Measurements from ENCODE around the gene FAM234A.

The FAM234A gene

DNA sequence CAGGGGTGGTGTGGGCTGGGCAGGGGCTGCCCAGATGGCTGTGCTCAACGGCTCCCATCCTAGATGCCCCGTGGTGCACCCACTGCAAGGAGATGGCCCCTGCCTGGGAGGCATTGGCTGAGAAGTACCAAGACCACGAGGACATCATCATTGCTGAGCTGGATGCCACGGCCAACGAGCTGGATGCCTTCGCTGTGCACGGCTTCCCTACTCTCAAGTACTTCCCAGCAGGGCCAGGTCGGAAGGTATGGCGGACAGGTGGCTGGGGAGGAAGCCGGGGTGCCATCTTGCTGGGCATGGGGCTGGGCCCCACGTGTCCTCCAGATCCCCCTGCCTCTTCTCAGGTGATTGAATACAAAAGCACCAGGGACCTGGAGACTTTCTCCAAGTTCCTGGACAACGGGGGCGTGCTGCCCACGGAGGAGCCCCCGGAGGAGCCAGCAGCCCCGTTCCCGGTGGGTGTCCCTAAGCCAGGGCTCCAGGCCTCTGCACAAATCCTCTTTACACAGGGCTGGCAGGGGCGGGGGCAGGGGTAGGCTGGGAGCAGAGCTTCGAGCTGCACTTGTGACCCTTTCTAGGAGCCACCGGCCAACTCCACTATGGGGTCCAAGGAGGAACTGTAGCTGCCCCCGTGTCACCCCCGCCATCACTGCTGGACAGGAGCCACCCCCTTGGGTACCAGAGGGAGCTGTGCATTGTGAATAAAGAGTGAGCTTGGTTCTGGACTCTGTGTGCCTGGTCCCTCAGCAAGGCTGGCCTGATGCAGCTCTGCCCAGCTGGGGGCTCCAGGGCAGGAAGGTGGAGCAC is 52.1 kb downstream of the FAM234A start:
- no peak overlapping the region for H3K4me3 ChIP-seq (ENCODE audit: low read depth, low read length)
- TF ChIP-seq, protein P1, sequence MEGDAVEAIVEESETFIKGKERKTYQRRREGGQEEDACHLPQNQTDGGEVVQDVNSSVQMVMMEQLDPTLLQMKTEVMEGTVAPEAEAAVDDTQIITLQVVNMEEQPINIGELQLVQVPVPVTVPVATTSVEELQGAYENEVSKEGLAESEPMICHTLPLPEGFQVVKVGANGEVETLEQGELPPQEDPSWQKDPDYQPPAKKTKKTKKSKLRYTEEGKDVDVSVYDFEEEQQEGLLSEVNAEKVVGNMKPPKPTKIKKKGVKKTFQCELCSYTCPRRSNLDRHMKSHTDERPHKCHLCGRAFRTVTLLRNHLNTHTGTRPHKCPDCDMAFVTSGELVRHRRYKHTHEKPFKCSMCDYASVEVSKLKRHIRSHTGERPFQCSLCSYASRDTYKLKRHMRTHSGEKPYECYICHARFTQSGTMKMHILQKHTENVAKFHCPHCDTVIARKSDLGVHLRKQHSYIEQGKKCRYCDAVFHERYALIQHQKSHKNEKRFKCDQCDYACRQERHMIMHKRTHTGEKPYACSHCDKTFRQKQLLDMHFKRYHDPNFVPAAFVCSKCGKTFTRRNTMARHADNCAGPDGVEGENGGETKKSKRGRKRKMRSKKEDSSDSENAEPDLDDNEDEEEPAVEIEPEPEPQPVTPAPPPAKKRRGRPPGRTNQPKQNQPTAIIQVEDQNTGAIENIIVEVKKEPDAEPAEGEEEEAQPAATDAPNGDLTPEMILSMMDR (IDR thresholded peaks at IDR 0.05; ENCODE audit: borderline replicate concordance, insufficient read depth, low read depth, low read length) = no peak

GRCh38 chr16:287298-287811 is 52.7 kb downstream of the FAM234A start:
- TF ChIP-seq, protein P1 (IDR thresholded peaks at IDR 0.05; ENCODE audit: borderline replicate concordance, insufficient read depth, low read depth, low read length) = no peak
- H3K4me3 ChIP-seq (ENCODE audit: low read depth, low read length) = no peak overlapping the region

GRCh38 chr16:287981-288920 is 53.6 kb downstream of the FAM234A start:
- H3K4me3 ChIP-seq (ENCODE audit: low read depth, low read length) = no peak overlapping the region
- TF ChIP-seq, protein P1 (IDR thresholded peaks at IDR 0.05; ENCODE audit: borderline replicate concordance, insufficient read depth, low read depth, low read length) = no peak

GRCh38 chr16:289395-289997 is 54.9 kb downstream of the FAM234A start:
- no peak overlapping the region for H3K4me3 ChIP-seq (ENCODE audit: low read depth, low read length)
- TF ChIP-seq, protein P1 (IDR thresholded peaks at IDR 0.05; ENCODE audit: borderline replicate concordance, insufficient read depth, low read depth, low read length) = no peak

GRCh38 chr16:290015-290680 is 55.5 kb downstream of the FAM234A start:
- TF ChIP-seq, protein P1 (IDR thresholded peaks at IDR 0.05; ENCODE audit: borderline replicate concordance, insufficient read depth, low read depth, low read length) = no peak
- H3K4me3 ChIP-seq (ENCODE audit: low read depth, low read length) = no peak overlapping the region

- H3K4me3 ChIP-seq (ENCODE audit: low read depth, low read length) = no peak overlapping the region
- TF ChIP-seq, protein P1 (IDR thresholded peaks at IDR 0.05; ENCODE audit: borderline replicate concordance, insufficient read depth, low read depth, low read length) = no peak
These were observed 56.2 kb downstream of the FAM234A start for GRCh38 chr16:290681-291405.
